Measurements from ENCODE around the gene DMWD. TPM values are rescaled to one million over a fixed set of nuclear protein-coding genes. Genes with fewer than 3 reads are reported as not detected.

The DMWD gene
- total RNA-seq, 1 experiment from 2014 or later, result 86.7 TPM

GRCh38 chr19:45777395-45777961 lies 15.2 kb downstream of the DMWD start:
- ChIA-PET CTCF (no interaction called here), POLR2A (ENCODE audit: low non-redundant PET) (no interaction called here)
- intact Hi-C loops (cut with micrococcal nuclease; ENCODE audit: unreplicated experiment), result loop anchor here (10.0 kb wide), 1 partner anchor 83 kb away; the partner anchor contains the start of genes QPCTL and SNRPD2
- H3K27ac ChIP-seq (ENCODE audit: low read depth, low read length, poor library complexity, severe bottlenecking), result no peak overlapping the region
- no TSS peak for BruUV-seq (replicated peaks)
- no peaks in the 10 kb centered on the region for H3K27me3 ChIP-seq (replicated peaks; ENCODE audit: insufficient read depth, low read depth, low read length, poor library complexity)
- H3K4me1 ChIP-seq (ENCODE audit: insufficient read depth, low read length, poor library complexity, severe bottlenecking), result no peaks in the 10 kb centered on the region
- H3K36me3 ChIP-seq (ENCODE audit: insufficient read depth, low read length, poor library complexity, severe bottlenecking), result peaks cover 25% of the 10 kb centered on the region
- TF ChIP-seq EZH2 (IDR thresholded peaks at IDR 0.05; ENCODE audit: borderline replicate concordance, low read depth, low read length, poor library complexity, severe bottlenecking), result no peak
- TF ChIP-seq CTCF (conservative IDR thresholded peaks at IDR 0.05; ENCODE audit: low read depth, low read length), result no peak
- H3K9me3 ChIP-seq (ENCODE audit: low read depth, low read length, poor library complexity, severe bottlenecking), result no peaks in the 10 kb centered on the region
- H3K4me3 ChIP-seq (ENCODE audit: low read depth, low read length, poor library complexity, severe bottlenecking), result no peak overlapping the region
- no peak for DNase-seq (ENCODE audit: low spot score)

- ChIA-PET CTCF (no interaction called here), POLR2A (ENCODE audit: low non-redundant PET) (no interaction called here)
- TF ChIP-seq CTCF (conservative IDR thresholded peaks at IDR 0.05; ENCODE audit: low read depth, low read length) (no peak), EZH2 (IDR thresholded peaks at IDR 0.05; ENCODE audit: borderline replicate concordance, low read depth, low read length, poor library complexity, severe bottlenecking) (no peak)
Observed at GRCh38 chr19:45774765-45775164, 17.9 kb downstream of the DMWD start.

GRCh38 chr19:45773384-45773783 lies 19.3 kb downstream of the DMWD start:
- POLR2A ChIA-PET (ENCODE audit: low non-redundant PET), result no interaction called here

More at GRCh38 chr19:45774765-45775164, 17.9 kb downstream of the DMWD start:
- peaks cover 4% of the 10 kb centered on the region for H3K4me1 ChIP-seq (ENCODE audit: insufficient read depth, low read length, poor library complexity, severe bottlenecking)
- no peak overlapping the region for H3K27ac ChIP-seq (ENCODE audit: low read depth, low read length, poor library complexity, severe bottlenecking)
- no peak for DNase-seq (ENCODE audit: low spot score)
- intact Hi-C loops (cut with micrococcal nuclease; ENCODE audit: unreplicated experiment), result loop anchor here (10.0 kb wide), 1 partner anchor 80 kb away; the partner anchor contains the start of genes QPCTL and SNRPD2
- no peaks in the 10 kb centered on the region for H3K27me3 ChIP-seq (replicated peaks; ENCODE audit: insufficient read depth, low read depth, low read length, poor library complexity)
- no TSS peak for BruUV-seq (replicated peaks)
- H3K36me3 ChIP-seq (ENCODE audit: insufficient read depth, low read length, poor library complexity, severe bottlenecking), result peaks cover 25% of the 10 kb centered on the region
- H3K9me3 ChIP-seq (ENCODE audit: low read depth, low read length, poor library complexity, severe bottlenecking), result no peaks in the 10 kb centered on the region
- no peak overlapping the region for H3K4me3 ChIP-seq (ENCODE audit: low read depth, low read length, poor library complexity, severe bottlenecking)

More at GRCh38 chr19:45773384-45773783, 19.3 kb downstream of the DMWD start:
- CTCF ChIA-PET, result no interaction called here
- H3K4me3 ChIP-seq (ENCODE audit: low read depth, low read length, poor library complexity, severe bottlenecking), result no peak overlapping the region
- no peak overlapping the region for H3K27ac ChIP-seq (ENCODE audit: low read depth, low read length, poor library complexity, severe bottlenecking)
- H3K9me3 ChIP-seq (ENCODE audit: low read depth, low read length, poor library complexity, severe bottlenecking), result no peaks in the 10 kb centered on the region
- intact Hi-C loops (cut with micrococcal nuclease; ENCODE audit: unreplicated experiment), result loop anchor here (10.0 kb wide), 1 partner anchor 79 kb away; the partner anchor contains the start of genes QPCTL and SNRPD2
- TF ChIP-seq EZH2 (IDR thresholded peaks at IDR 0.05; ENCODE audit: borderline replicate concordance, low read depth, low read length, poor library complexity, severe bottlenecking), result no peak
- no peak for TF ChIP-seq CTCF (conservative IDR thresholded peaks at IDR 0.05; ENCODE audit: low read depth, low read length)
- peaks cover 18% of the 10 kb centered on the region for H3K36me3 ChIP-seq (ENCODE audit: insufficient read depth, low read length, poor library complexity, severe bottlenecking)
- H3K4me1 ChIP-seq (ENCODE audit: insufficient read depth, low read length, poor library complexity, severe bottlenecking), result peaks cover 4% of the 10 kb centered on the region
- no peaks in the 10 kb centered on the region for H3K27me3 ChIP-seq (replicated peaks; ENCODE audit: insufficient read depth, low read depth, low read length, poor library complexity)
- BruUV-seq (replicated peaks), result no TSS peak
- no peak for DNase-seq (ENCODE audit: low spot score)

Measured in A673 (cell line).